GM12892 (cell line): ENCODE data around the gene PCSK7.
A peak's percentile ranks its signal among the peaks of the same experiment; 100 is the strongest.
"Not testable (repeated sequence)": the region's sequence is repeated elsewhere in the genome, so short reads cannot be mapped to it uniquely, and the experiment has no call there.

Source experiments
- DNase-seq: peaks from one replicate; pipeline ENCODE4 v3.0.0; 2011; ENCODE audit not compliant: insufficient read length
- FAIRE-seq: peaks from 2 replicates; lab custom pipeline; 2011; peaks lifted over from hg19 to GRCh38; lab: Jason Lieb, UNC
- POLR2A ChIP-seq: IDR thresholded peaks from 2 replicates; pipeline ENCODE4 v1.6.1; 2011; ENCODE audit warnings: low read depth, low read length, control low read depth
- POLR2AphosphoS5 ChIP-seq: IDR thresholded peaks from 2 replicates; pipeline ENCODE4 v1.6.1; 2011; ENCODE audit warnings: low read depth, low read length, control low read depth
- TAF1 ChIP-seq: IDR thresholded peaks from 2 replicates; pipeline ENCODE4 v1.6.1; 2011; ENCODE audit warnings: low read depth, mild to moderate bottlenecking, control low read depth, low read length, borderline replicate concordance

The PCSK7 gene

GRCh38 chr11:117220999-117221774, 10.7 kb downstream of the PCSK7 start:
- DNase-seq = no peak
- TF ChIP-seq POLR2A (0 out of 2 replicates have a peak, but pooled peaks have one; percentile 24), POLR2AphosphoS5 (no peak)
- no peak for FAIRE-seq

GRCh38 chr11:117220568-117220967, 11.3 kb downstream of the PCSK7 start:
- FAIRE-seq (no peak), DNase-seq (no peak)
- TF ChIP-seq POLR2AphosphoS5 = peak; percentile 18; the same call in 1 of the 2 replicates
- no peak for TF ChIP-seq TAF1
- TF ChIP-seq POLR2A = no peak

DNA sequence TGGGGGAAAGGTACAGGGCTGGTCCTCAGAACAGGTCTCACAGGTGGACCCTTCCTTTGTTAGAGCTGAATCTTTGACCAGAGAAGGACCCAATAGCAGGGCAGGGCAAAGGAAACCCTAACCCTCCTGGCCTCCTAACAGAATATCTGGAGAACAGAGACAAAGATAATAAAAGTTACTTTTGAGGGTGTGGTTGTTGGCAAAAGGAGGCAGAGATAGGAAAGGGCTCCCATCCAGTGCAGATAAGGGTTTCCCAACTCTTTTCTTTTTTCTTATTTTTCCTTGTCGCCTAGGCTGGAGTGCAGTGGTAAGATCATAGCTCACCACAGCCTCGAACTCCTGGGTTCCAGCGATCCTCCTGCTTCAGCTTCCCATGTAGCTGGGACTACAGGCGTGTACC, 11.9 kb downstream of the PCSK7 start:
- FAIRE-seq (no peak), DNase-seq (no peak)
- TF ChIP-seq POLR2A (no peak), POLR2AphosphoS5 (no peak), TAF1 (no peak)

GRCh38 chr11:117219455-117219854, 12.4 kb downstream of the PCSK7 start:
- no peak for DNase-seq
- FAIRE-seq = no peak
- TF ChIP-seq POLR2A = no peak; the same call in 1 of the 2 replicates
- no peak for TF ChIP-seq TAF1
- no peak for TF ChIP-seq POLR2AphosphoS5

DNA sequence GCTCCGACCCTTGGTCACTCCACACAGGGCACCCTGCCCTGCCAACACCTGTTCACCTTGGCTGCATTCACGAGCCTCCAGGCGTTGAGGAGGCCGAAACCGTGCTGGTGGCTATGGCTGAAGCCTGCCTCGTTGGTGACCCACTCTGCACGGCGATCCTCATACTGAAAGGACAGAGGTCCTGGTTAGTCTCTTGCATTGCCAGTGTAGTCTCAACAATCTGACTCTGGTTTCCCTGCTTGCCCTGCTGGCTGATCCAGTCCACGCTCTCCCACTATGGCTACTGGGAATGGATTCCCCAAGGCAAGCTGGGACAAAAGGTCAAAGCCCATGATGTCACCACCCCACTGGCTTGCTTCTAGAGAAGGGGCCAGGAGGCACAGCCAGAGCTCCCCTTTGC, 12.9 kb downstream of the PCSK7 start:
- no peak for FAIRE-seq
- TF ChIP-seq POLR2AphosphoS5 (no peak), TAF1 (no peak), POLR2A (no peak)
- no peak for DNase-seq

GRCh38 chr11:117218133-117218915, 13.5 kb downstream of the PCSK7 start:
- DNase-seq (no peak), FAIRE-seq (no peak)
- TF ChIP-seq POLR2AphosphoS5 (no peak), POLR2A (no peak), TAF1 (no peak)

DNA sequence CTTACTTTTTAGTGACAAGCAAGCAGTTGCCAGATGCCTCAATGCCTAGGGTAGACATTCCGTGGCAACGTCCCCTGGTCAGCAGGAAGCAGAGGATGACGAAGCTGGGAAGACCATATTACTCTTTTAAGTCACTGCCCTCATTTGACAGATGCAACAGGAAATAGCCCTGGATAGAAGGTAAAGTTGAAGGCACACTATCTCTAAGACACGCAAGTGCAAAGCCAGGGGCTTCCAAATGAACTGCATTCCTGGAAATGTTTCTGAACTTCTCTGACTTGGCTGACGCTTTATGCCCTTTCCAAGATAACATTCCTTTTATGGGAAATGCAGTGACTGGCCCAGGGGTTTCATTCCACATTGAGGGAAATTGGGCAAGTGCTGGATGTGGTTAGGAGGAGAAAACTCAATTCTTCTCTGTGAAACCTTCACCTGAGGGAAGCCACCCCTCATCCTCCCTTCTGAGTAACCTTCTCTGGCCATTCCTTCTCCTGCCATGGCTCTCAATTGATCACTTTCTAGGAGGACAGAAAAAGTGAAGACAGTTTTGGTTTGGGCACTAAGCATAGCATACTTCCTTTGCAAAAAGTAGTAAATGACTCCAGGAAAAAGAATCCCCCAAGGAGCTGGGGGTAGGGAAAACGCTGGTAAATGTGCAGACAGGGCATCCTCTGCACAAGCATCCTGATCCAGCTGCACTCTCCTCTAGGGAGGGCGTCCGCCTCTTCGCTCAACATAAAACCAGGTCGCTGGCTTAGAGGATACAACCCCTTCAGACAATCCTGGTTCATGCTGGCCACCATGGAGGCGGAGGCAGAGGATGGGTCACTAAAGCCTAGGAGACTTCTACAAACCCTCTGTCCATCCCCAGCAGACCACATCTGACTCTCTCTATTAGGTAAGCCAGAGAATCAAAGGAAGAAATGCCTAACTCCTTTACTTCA, 14.5 kb downstream of the PCSK7 start:
- peak; percentile 33 for FAIRE-seq
- TF ChIP-seq POLR2AphosphoS5 (no peak), TAF1 (no peak), POLR2A (no peak)

DNA sequence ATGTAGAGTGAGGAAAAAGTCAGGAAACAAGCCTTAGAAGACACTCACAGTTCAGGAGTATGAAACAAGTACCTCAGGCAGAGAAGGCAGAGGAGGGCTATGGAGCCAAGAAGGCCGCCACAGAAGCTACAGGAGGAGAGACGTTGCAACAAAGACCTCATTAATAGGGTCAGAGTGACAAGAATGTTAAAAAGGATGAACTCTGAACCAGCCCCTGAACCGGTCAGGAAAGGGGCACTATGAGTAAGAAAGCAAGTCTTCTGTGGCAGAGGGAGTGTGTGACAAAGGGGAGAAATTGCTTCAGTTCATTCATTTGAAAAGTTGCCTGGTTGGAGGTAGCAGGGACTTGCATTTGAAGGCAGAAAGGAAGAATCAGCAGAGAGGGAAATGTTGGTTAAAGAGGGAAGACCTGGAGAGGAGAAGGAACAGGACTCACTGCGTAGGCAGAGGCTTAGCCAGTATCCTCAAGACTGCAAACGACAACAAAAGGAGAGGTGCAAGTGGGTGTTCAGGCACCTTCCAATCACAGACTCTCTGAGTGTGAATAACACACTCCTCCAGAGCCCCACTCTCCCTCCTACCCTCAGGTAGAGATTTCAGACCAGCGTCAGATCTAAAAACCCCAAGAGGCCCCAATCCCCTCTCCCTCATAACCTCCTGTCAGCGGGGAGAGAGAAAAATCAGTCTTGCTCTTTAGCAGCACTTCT, 17.3 kb downstream of the PCSK7 start:
- FAIRE-seq (no peak), DNase-seq (no peak)
- TF ChIP-seq POLR2A (no peak), POLR2AphosphoS5 (no peak), TAF1 (no peak)

More for the DNA sequence above, 14.5 kb downstream of the PCSK7 start:
- DNase-seq = no peak

DNA sequence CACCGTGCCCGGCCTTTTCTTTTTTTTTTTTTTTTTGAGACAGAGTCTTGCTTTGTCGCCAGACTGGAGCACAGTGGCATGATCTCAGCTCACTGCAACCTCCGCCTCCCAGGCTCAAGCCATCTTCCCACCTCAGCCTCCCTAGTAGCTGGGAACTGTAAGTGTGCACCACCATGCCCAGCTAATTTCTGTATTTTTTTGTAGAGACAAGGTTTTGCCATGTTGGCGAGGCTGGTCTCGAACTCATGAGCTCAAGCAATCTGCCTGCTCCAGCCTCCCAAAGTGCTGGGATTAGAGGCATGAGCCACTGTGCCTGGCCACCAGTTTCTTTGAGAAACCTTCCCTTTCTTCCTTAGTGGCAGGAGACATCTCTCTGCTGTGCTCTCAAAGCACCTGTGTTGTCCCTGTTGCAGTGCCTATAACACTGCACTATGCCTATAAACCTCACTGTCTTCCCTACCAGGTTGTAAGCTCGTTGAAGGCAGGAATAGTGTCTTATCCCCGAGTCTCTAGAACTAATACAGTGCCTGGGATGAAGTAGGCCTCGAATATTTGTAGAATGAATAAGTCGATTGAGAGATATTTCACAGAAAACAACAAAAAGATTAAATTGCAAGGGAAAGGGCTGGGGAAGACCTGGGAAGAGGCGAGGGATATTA, 19.0 kb downstream of the PCSK7 start:
- FAIRE-seq = no peak
- no peak for DNase-seq
- TF ChIP-seq TAF1 = no peak
- TF ChIP-seq POLR2A = no peak
- TF ChIP-seq POLR2AphosphoS5 = no peak

DNA sequence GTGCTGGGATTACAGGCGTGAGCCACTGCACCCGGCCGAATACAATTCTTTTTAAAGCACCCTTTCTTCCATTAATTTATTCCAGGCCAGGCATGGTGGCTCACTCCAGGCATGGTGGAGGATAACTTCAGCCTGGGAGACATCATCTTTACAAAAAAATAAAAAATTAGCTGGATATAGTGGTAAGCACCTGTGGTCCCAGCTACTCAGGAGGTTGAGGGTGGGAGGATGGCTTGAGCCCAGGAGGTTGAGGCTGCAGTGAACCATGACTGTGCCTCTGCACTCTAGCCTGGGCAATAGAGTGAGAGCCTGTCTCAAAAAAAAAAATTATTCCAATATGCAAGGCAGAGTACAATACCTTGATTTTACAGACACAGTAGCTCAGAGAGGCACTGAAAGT, 21.3 kb downstream of the PCSK7 start:
- no peak for TF ChIP-seq TAF1
- TF ChIP-seq POLR2A = no peak
- TF ChIP-seq POLR2AphosphoS5 = no peak
- no peak for FAIRE-seq

GRCh38 chr11:117209351-117210125, 22.3 kb downstream of the PCSK7 start:
- not testable (repeated sequence) for DNase-seq, FAIRE-seq

More for the DNA sequence above, 21.3 kb downstream of the PCSK7 start:
- no peak for DNase-seq

GRCh38 chr11:117208710-117209109, 23.2 kb downstream of the PCSK7 start:
- not testable (repeated sequence) for DNase-seq, FAIRE-seq

GRCh38 chr11:117207481-117207880, 24.4 kb downstream of the PCSK7 start:
- FAIRE-seq = peak; percentile 27
- not testable (repeated sequence) for DNase-seq

GRCh38 chr11:117206859-117207258, 25.0 kb downstream of the PCSK7 start:
- peak; percentile 61 for FAIRE-seq
- DNase-seq = not testable (repeated sequence)

DNA sequence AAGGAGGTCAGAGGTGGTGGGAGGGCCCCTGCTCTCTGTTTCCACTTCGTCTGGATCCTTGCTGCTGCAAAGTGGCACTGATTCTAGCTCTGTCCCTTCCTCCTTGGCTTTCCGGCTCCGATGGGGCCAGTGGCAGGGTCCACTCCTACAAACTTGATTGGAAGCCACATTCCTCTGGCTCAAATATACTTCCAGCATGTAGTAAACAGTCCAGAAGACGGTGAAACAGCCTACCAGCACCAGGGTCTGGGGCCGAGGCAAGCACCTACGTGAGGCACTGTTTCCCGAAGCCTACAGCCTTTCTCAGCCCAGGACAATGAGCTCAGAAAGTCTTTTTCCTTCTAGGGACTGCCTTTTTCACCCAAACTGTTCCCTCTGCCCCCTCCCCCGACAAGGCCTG, 25.8 kb downstream of the PCSK7 start:
- FAIRE-seq, DNase-seq: not testable (repeated sequence)
